Caco-2 (cell line): ENCODE measurements around the gene RAB21. TPM values are rescaled to one million over a fixed set of nuclear protein-coding genes. Genes with fewer than 3 reads are reported as not detected.

Experiments used
- BruUV-seq: library from RNA; stranded (reverse); fragments of 400-500 nt; replicated peaks from 2 replicates; lab custom pipeline; 2021; lab: Mats Ljungman, UMichigan
- CTCF ChIA-PET: fragments of 300-600 bp; sonication (Branson Sonifier 250); formaldehyde crosslinking; loops from one replicate; lab custom pipeline; 2022; ENCODE audit warnings: antibody characterized with exemption; lab: Charles Lee
- POLR2A ChIA-PET: fragments of 300-600 bp; sonication (Branson Sonifier 250); formaldehyde crosslinking; loops from one replicate; lab custom pipeline; 2022; ENCODE audit warnings: antibody characterized with exemption; lab: Charles Lee
- DNase-seq, 2 experiments: peaks; one replicate each; pipeline versions ENCODE4 v3.0.0 to v3.0.0-alpha.2; 2020 to 2022
- H3K27me3 ChIP-seq: replicated peaks from 2 replicates; pipeline ENCODE4 v1.6.0; 2011; ENCODE audit warnings: low read length; ENCODE audit not compliant: control insufficient read depth, insufficient read depth
- H3K36me3 ChIP-seq: 2 replicates; pipeline ENCODE4 v1.5.1; 2011; ENCODE audit warnings: low read length; ENCODE audit not compliant: control insufficient read depth, insufficient read depth
- H3K4me1 ChIP-seq: fragments of 250-450 bp; sonication (Bioruptor Pico); 2 replicates; pipeline ENCODE4 v1.5.1; 2020; ENCODE audit warnings: mild to moderate bottlenecking
- H3K4me3 ChIP-seq: 2 replicates; pipeline ENCODE4 v1.5.1; 2011; ENCODE audit warnings: low read depth, mild to moderate bottlenecking, control low read depth, low read length
- H3K9me3 ChIP-seq: fragments of 250-450 bp; sonication (Bioruptor Pico); 2 replicates; pipeline ENCODE4 v1.5.1; 2020; ENCODE audit warnings: mild to moderate bottlenecking, moderate library complexity
- H3K27ac Mint-ChIP-seq: one replicate; pipeline ENCODE4 v1.8.0; 2022; ENCODE audit warnings: mixed read lengths; ENCODE audit not compliant: unreplicated experiment
- H3K27me3 Mint-ChIP-seq: one replicate; pipeline ENCODE4 v1.8.0; 2022; ENCODE audit warnings: mixed read lengths; ENCODE audit not compliant: insufficient read depth, unreplicated experiment
- H3K36me3 Mint-ChIP-seq: one replicate; pipeline ENCODE4 v1.8.0; 2022; ENCODE audit warnings: mild to moderate bottlenecking, mixed read lengths; ENCODE audit not compliant: insufficient read depth, unreplicated experiment
- H3K4me1 Mint-ChIP-seq: one replicate; pipeline ENCODE4 v1.8.0; 2022; ENCODE audit warnings: low read depth, mixed read lengths; ENCODE audit not compliant: unreplicated experiment
- H3K4me3 Mint-ChIP-seq: one replicate; pipeline ENCODE4 v1.8.0; 2022; ENCODE audit warnings: mild to moderate bottlenecking, moderate library complexity, mixed read lengths; ENCODE audit not compliant: unreplicated experiment
- H3K9me3 Mint-ChIP-seq: one replicate; pipeline ENCODE4 v1.8.0; 2022; ENCODE audit warnings: mixed read lengths; ENCODE audit not compliant: unreplicated experiment
- intact Hi-C: fragments of 100-400 bp; cut with micrococcal nuclease; formaldehyde crosslinking; loops from one replicate; pipeline ENCODE4 v1.10.0; 2022; ENCODE audit not compliant: unreplicated experiment
- total RNA-seq: library from RNA; stranded (reverse); gene quantifications from 2 replicates; pipeline ENCODE4 v1.2.3, GENCODE V29; 2022
- TF ChIP-seq, protein P1 (sequence below), 2 experiments: fragments of 200-600 bp in 1 of 2; IDR thresholded peaks; 1 replicate in 1 of 2; 2 replicates in 1 of 2; pipeline versions ENCODE4 v1.5.1 to v1.8.0; 2011 to 2022; ENCODE audit warnings: antibody characterized with exemption in 1 of 2, control low read depth in 1 of 2, inconsistent platforms in 1 of 2, low read depth in 1 of 2, low read length in 1 of 2, mild to moderate bottlenecking in 1 of 2, moderate library complexity in 1 of 2; ENCODE audit not compliant: insufficient read depth in 1 of 2, severe bottlenecking in 1 of 2, unreplicated experiment in 1 of 2

The RAB21 gene
- total RNA-seq, 1 experiment from 2014 or later, result 72.0 TPM

DNA sequence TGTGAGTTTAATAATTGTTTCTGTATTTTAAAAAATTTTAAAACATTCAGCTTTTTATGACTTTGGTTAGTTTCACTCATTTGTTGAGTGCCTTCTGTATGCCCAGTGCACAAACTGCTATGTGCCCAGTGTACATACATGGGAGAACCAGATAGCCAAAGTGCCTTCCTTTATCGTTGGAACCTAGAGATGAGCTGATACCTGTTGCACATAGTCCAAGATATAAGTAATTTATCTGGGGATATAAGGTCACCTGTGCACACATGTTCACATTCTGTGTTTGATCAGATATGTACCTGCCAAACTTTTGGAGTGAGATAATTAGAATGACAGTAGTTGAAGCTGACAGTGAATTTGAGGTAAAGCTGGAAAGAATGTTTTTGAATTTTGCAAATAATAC, 37.9 kb downstream of the RAB21 start:
- Histone ChIP-seq H3K9me3 (no peaks in the 10 kb centered on the region), H3K27me3 (no peaks in the 10 kb centered on the region), H3K4me3 (no peak overlapping the region), H3K4me1 (no peaks in the 10 kb centered on the region), H3K36me3 (no peaks in the 10 kb centered on the region)
- no peaks in the 10 kb centered on the region for H3K36me3 Mint-ChIP-seq
- TF ChIP-seq, protein P1, sequence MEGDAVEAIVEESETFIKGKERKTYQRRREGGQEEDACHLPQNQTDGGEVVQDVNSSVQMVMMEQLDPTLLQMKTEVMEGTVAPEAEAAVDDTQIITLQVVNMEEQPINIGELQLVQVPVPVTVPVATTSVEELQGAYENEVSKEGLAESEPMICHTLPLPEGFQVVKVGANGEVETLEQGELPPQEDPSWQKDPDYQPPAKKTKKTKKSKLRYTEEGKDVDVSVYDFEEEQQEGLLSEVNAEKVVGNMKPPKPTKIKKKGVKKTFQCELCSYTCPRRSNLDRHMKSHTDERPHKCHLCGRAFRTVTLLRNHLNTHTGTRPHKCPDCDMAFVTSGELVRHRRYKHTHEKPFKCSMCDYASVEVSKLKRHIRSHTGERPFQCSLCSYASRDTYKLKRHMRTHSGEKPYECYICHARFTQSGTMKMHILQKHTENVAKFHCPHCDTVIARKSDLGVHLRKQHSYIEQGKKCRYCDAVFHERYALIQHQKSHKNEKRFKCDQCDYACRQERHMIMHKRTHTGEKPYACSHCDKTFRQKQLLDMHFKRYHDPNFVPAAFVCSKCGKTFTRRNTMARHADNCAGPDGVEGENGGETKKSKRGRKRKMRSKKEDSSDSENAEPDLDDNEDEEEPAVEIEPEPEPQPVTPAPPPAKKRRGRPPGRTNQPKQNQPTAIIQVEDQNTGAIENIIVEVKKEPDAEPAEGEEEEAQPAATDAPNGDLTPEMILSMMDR (IDR thresholded peaks at IDR 0.05; ENCODE audit: insufficient read depth in 1 of 2, low read depth in 1 of 2, low read length in 1 of 2, severe bottlenecking in 1 of 2, unreplicated experiment in 1 of 2), result no peak
- ChIA-PET POLR2A (no interaction called here), CTCF (no interaction called here)
- no peak overlapping the region for H3K4me3 Mint-ChIP-seq
- H3K27me3 Mint-ChIP-seq, result no peaks in the 10 kb centered on the region
- H3K4me1 Mint-ChIP-seq, result no peaks in the 10 kb centered on the region
- no peak for DNase-seq
- H3K9me3 Mint-ChIP-seq, result no peaks in the 10 kb centered on the region
- no TSS peak for BruUV-seq
- intact Hi-C loops, result no loop called here
- no peak overlapping the region for H3K27ac Mint-ChIP-seq

DNA sequence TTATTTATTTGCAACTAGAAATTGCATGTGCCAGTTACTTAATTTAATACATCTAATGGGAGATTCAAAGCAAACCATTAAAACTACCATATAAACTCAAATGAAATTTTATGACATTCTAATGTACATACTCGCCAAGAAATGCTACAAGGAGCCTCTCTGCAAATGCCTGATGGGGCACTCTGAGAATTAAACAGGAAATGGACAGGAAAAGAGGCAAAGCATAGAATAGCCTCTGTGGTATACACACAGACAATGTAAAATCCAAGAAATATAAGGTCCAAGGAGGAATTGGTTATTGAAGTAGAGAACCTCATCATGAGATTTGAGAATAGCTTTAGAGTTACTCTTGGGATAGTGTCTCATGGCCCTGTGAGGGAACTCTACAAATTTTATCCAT, 41.2 kb downstream of the RAB21 start:
- ChIA-PET POLR2A (no interaction called here), CTCF (no interaction called here)
- TF ChIP-seq, protein P1 (IDR thresholded peaks at IDR 0.05; ENCODE audit: insufficient read depth in 1 of 2, low read depth in 1 of 2, low read length in 1 of 2, severe bottlenecking in 1 of 2, unreplicated experiment in 1 of 2), result no peak
- H3K27me3 ChIP-seq, result no peaks in the 10 kb centered on the region
- Mint-ChIP-seq H3K27ac (no peak overlapping the region), H3K36me3 (no peaks in the 10 kb centered on the region), H3K27me3 (no peaks in the 10 kb centered on the region), H3K9me3 (no peaks in the 10 kb centered on the region), H3K4me3 (no peak overlapping the region), H3K4me1 (no peaks in the 10 kb centered on the region)
- no peak for DNase-seq
- no peaks in the 10 kb centered on the region for H3K4me1 ChIP-seq
- H3K9me3 ChIP-seq, result no peaks in the 10 kb centered on the region
- intact Hi-C loops, result no loop called here
- no TSS peak for BruUV-seq
- no peak overlapping the region for H3K4me3 ChIP-seq
- H3K36me3 ChIP-seq, result no peaks in the 10 kb centered on the region

DNA sequence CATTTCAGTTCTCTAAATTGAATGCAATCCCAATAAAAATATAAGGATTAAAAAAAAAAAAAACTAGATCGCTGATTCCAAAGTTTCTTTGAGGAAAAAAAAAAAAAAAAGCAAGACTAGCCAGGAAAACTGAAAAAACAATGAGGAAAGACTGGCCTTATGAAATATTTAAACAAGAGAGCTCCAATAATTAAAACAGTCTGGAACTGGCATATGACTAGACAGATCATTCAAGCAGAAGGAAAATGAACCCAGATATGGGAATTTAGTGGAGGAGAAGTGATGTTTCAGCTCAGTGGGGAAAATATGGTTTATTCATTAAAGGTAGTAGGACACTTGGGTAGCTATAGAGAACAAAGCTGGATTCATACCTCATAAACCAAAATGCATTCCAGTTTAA, 42.9 kb downstream of the RAB21 start:
- Mint-ChIP-seq H3K27ac (no peak overlapping the region), H3K4me3 (no peak overlapping the region), H3K36me3 (no peaks in the 10 kb centered on the region), H3K9me3 (no peaks in the 10 kb centered on the region), H3K4me1 (no peaks in the 10 kb centered on the region), H3K27me3 (no peaks in the 10 kb centered on the region)
- Histone ChIP-seq H3K36me3 (no peaks in the 10 kb centered on the region), H3K9me3 (no peaks in the 10 kb centered on the region), H3K4me1 (no peaks in the 10 kb centered on the region), H3K27me3 (no peaks in the 10 kb centered on the region), H3K4me3 (no peak overlapping the region)
- no TSS peak for BruUV-seq
- ChIA-PET POLR2A (no interaction called here), CTCF (interaction anchor here (1.2 kb wide), 1 partner anchor 18 kb away, joined by 4 read pairs; no protein-coding TSS in a partner anchor)
- intact Hi-C loops, result no loop called here
- DNase-seq, result no peak
- TF ChIP-seq, protein P1 (IDR thresholded peaks at IDR 0.05; ENCODE audit: insufficient read depth in 1 of 2, low read depth in 1 of 2, low read length in 1 of 2, severe bottlenecking in 1 of 2, unreplicated experiment in 1 of 2), result no peak
